ENCODE measurements around the gene PTPN7. TPM values are rescaled to one million over a fixed set of nuclear protein-coding genes. Genes with fewer than 3 reads are reported as not detected.

The PTPN7 gene
- total RNA-seq (2022): not detected in 2 replicates
- percentile 6 among the genes with signal in this experiment for Bru-seq, nascent RNA
- percentile 6 among the genes with signal in this experiment for BruChase-seq, experiment 1, labeled RNA remaining after a 6-hour chase
- BruChase-seq, experiment 2, labeled RNA remaining after a 2-hour chase: not detected
- long read RNA-seq, partial matches to known transcripts: 0 of 6 reads
- long read RNA-seq, other reads (novel, unspliced or antisense): 6 of 6 reads

GRCh38 chr1:202160377-202160940, at the start of gene PTPN7:
Gene PTPN7, minus strand, starts transcription at chr1:202160602. Its CDS starts 1,200 bp downstream, at chr1:202159402.
- no peak for TF ChIP-seq CTCF (IDR thresholded peaks at IDR 0.05; ENCODE audit: unreplicated experiment)
- Mint-ChIP-seq H3K4me3 (ENCODE audit: low read depth, unreplicated experiment) (no peak within 1 kb of the TSS), H3K36me3 (ENCODE audit: insufficient read depth, unreplicated experiment) (no peaks in the 10 kb centered on the region), H3K27ac (ENCODE audit: unreplicated experiment) (no peak within 1 kb of the TSS), H3K9me3 (ENCODE audit: low read depth, unreplicated experiment) (no peaks in the 10 kb centered on the region), H3K4me1 (ENCODE audit: low read depth, unreplicated experiment) (peaks cover 4% of the 10 kb centered on the region), H3K27me3 (ENCODE audit: unreplicated experiment) (peaks cover 35% of the 10 kb centered on the region)
- CTCF ChIA-PET: interaction anchor here (0.5 to 0.6 kb wide), 2 partner anchors 58 to 338 kb away, joined by 3 read pairs; no protein-coding TSS in a partner anchor
- peak; percentile 30 for DNase-seq
- intact Hi-C loops (cut with micrococcal nuclease; ENCODE audit: unreplicated experiment): no loop called here
- BruUV-seq (replicated peaks): no TSS peak

- Mint-ChIP-seq H3K4me3 (ENCODE audit: low read depth, unreplicated experiment) (no peak overlapping the region), H3K27ac (ENCODE audit: unreplicated experiment) (no peak overlapping the region), H3K9me3 (ENCODE audit: low read depth, unreplicated experiment) (no peaks in the 10 kb centered on the region), H3K27me3 (ENCODE audit: unreplicated experiment) (peaks cover 51% of the 10 kb centered on the region), H3K36me3 (ENCODE audit: insufficient read depth, unreplicated experiment) (no peaks in the 10 kb centered on the region), H3K4me1 (ENCODE audit: low read depth, unreplicated experiment) (peaks cover under 1% of the 10 kb centered on the region)
- intact Hi-C loops (cut with micrococcal nuclease; ENCODE audit: unreplicated experiment): no loop called here
- no peak for DNase-seq
- CTCF ChIA-PET: no interaction called here
- no peak for TF ChIP-seq CTCF (IDR thresholded peaks at IDR 0.05; ENCODE audit: unreplicated experiment)
- no TSS peak for BruUV-seq (replicated peaks)
Observed at GRCh38 chr1:202208351-202208857, 48.0 kb upstream of the PTPN7 start.

- no peaks in the 10 kb centered on the region for H3K36me3 Mint-ChIP-seq (ENCODE audit: insufficient read depth, unreplicated experiment)
- no peak overlapping the region for H3K4me3 Mint-ChIP-seq (ENCODE audit: low read depth, unreplicated experiment)
- TF ChIP-seq CTCF (IDR thresholded peaks at IDR 0.05; ENCODE audit: unreplicated experiment): no peak
- intact Hi-C loops (cut with micrococcal nuclease; ENCODE audit: unreplicated experiment): no loop called here
- H3K27ac Mint-ChIP-seq (ENCODE audit: unreplicated experiment): no peak overlapping the region
- peaks cover 40% of the 10 kb centered on the region for H3K27me3 Mint-ChIP-seq (ENCODE audit: unreplicated experiment)
- no peaks in the 10 kb centered on the region for H3K4me1 Mint-ChIP-seq (ENCODE audit: low read depth, unreplicated experiment)
- no peak for DNase-seq
- no TSS peak for BruUV-seq (replicated peaks)
- CTCF ChIA-PET: no interaction called here
- no peaks in the 10 kb centered on the region for H3K9me3 Mint-ChIP-seq (ENCODE audit: low read depth, unreplicated experiment)
Observed at GRCh38 chr1:202207292-202207691, 46.9 kb upstream of the PTPN7 start.

- CTCF ChIA-PET: interaction anchor here (0.6 kb wide), 1 partner anchor 25 kb away, joined by 3 read pairs; no protein-coding TSS in a partner anchor
- intact Hi-C loops (cut with micrococcal nuclease; ENCODE audit: unreplicated experiment): no loop called here
- Mint-ChIP-seq H3K36me3 (ENCODE audit: insufficient read depth, unreplicated experiment) (no peaks in the 10 kb centered on the region), H3K4me3 (ENCODE audit: low read depth, unreplicated experiment) (no peak overlapping the region), H3K9me3 (ENCODE audit: low read depth, unreplicated experiment) (no peaks in the 10 kb centered on the region), H3K27ac (ENCODE audit: unreplicated experiment) (no peak overlapping the region), H3K27me3 (ENCODE audit: unreplicated experiment) (peaks cover 25% of the 10 kb centered on the region), H3K4me1 (ENCODE audit: low read depth, unreplicated experiment) (peaks cover 6% of the 10 kb centered on the region)
- BruUV-seq (replicated peaks): no TSS peak
- DNase-seq: no peak
- no peak for TF ChIP-seq CTCF (IDR thresholded peaks at IDR 0.05; ENCODE audit: unreplicated experiment)
Observed at GRCh38 chr1:202205523-202206190, 45.3 kb upstream of the PTPN7 start.
